ENCODE measurements around the gene CTNNA3. TPM values are rescaled to one million over a fixed set of nuclear protein-coding genes. Genes with fewer than 3 reads are reported as not detected.

The CTNNA3 gene
- total and polyA plus RNA-seq, 10 donors, result 0.03 to 2.4 (median 0.76) TPM; not detected in 1

DNA sequence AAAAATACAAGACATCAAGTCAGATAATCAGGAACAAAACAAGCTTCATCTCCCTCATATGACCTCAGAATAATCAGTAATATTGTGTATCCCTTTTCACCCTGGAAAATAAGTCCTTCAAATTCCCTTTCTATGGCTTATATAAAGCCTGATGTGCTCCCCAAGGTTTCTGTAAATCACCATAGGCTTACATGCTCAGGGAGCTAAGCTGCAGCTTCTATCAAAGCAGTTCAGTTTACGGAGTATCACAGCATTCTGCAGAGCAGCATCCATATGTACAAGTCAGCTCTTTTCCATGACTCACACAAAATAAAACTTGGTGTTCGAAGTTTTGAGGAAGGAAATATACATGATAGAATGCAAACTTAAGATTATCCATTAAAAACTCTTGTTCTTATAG is 544.5 kb downstream of the CTNNA3 start:
- H3K4me1 ChIP-seq, result no peaks in the 10 kb centered on the region
- no peak overlapping the region for H3K4me3 ChIP-seq
- 66 to 77% (median 73%) methylated on average over 2 of the region's 2 CpGs for WGBS, 5 donors
- intact Hi-C loops (cut with DNase I; ENCODE audit: low total_unique reads), result no loop called here
- no peaks in the 10 kb centered on the region for H3K36me3 ChIP-seq
- no peak for TF ChIP-seq POLR2AphosphoS5 (IDR thresholded peaks at IDR 0.05)
- TF ChIP-seq, protein P1, sequence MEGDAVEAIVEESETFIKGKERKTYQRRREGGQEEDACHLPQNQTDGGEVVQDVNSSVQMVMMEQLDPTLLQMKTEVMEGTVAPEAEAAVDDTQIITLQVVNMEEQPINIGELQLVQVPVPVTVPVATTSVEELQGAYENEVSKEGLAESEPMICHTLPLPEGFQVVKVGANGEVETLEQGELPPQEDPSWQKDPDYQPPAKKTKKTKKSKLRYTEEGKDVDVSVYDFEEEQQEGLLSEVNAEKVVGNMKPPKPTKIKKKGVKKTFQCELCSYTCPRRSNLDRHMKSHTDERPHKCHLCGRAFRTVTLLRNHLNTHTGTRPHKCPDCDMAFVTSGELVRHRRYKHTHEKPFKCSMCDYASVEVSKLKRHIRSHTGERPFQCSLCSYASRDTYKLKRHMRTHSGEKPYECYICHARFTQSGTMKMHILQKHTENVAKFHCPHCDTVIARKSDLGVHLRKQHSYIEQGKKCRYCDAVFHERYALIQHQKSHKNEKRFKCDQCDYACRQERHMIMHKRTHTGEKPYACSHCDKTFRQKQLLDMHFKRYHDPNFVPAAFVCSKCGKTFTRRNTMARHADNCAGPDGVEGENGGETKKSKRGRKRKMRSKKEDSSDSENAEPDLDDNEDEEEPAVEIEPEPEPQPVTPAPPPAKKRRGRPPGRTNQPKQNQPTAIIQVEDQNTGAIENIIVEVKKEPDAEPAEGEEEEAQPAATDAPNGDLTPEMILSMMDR (IDR thresholded peaks at IDR 0.05 in 8 of 11, conservative IDR thresholded peaks at IDR 0.05 in 3 of 11), result no peak
- TF ChIP-seq POLR2A (IDR thresholded peaks at IDR 0.05), result no peak
- H3K9me3 ChIP-seq, result no peaks in the 10 kb centered on the region
- DNase-seq, result no peak
- no peaks in the 10 kb centered on the region for H3K27me3 ChIP-seq (replicated peaks in 1 of 7)
- H3K27ac ChIP-seq, result no peak overlapping the region

DNA sequence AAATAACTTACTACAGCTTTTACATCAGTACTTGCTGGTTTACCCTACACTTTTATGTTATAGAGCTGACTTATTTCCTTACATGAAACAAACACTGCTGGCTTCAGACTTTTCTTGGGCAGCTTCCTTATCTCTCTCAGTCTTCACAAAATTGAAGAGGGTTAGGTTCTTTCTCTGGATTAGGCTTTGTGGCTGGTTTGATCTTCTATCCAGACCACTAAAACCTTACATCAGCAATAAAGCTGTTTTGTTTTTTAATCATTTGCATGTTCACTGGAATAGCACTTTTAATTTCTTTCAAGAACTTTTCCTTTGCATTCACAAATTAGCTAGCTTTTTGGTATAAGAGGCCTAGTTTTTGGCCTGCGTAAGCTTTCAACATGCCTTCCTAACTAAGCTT is 551.5 kb downstream of the CTNNA3 start:
- H3K9me3 ChIP-seq, result no peaks in the 10 kb centered on the region
- 53 to 98% (median 93%) methylated on average over 1 of the region's 1 CpG for WGBS, 5 donors
- H3K27ac ChIP-seq, result no peak overlapping the region
- H3K36me3 ChIP-seq, result no peaks in the 10 kb centered on the region
- H3K4me1 ChIP-seq, result no peaks in the 10 kb centered on the region
- H3K27me3 ChIP-seq (replicated peaks in 1 of 7), result no peaks in the 10 kb centered on the region
- intact Hi-C loops (cut with DNase I; ENCODE audit: low total_unique reads), result no loop called here
- TF ChIP-seq POLR2AphosphoS5 (IDR thresholded peaks at IDR 0.05) (no peak), POLR2A (IDR thresholded peaks at IDR 0.05) (no peak)
- TF ChIP-seq, protein P1 (IDR thresholded peaks at IDR 0.05 in 8 of 11, conservative IDR thresholded peaks at IDR 0.05 in 3 of 11), result no peak
- no peak for DNase-seq
- no peak overlapping the region for H3K4me3 ChIP-seq

DNA sequence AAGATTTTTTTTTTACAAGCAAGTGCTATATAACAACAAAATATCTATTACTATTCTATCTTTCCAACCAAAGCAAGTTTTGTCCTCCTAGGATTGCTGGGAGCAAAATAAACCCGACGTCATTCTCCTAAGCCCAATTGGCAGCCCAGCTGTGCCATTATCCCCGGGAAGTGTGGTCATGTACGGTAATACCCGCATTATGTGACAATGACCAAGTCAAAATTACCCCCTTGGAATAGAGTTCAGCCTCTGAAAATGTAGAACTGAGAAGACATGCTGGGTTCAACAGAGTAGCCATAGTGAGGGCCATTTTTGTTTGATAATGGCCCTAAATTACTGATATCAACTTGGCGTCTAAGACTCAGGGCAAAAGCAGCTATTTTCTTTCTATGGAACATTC is 554.7 kb downstream of the CTNNA3 start:
- Histone ChIP-seq H3K4me1 (no peaks in the 10 kb centered on the region), H3K36me3 (no peaks in the 10 kb centered on the region), H3K27ac (no peak overlapping the region), H3K4me3 (no peak overlapping the region), H3K9me3 (no peaks in the 10 kb centered on the region), H3K27me3 (replicated peaks in 1 of 7) (no peaks in the 10 kb centered on the region)
- TF ChIP-seq POLR2A (IDR thresholded peaks at IDR 0.05), result no peak
- TF ChIP-seq, protein P1 (IDR thresholded peaks at IDR 0.05 in 8 of 11, conservative IDR thresholded peaks at IDR 0.05 in 3 of 11), result no peak
- 74 to 98% (median 79%) methylated on average over 6 of the region's 6 CpGs for WGBS, 5 donors
- intact Hi-C loops (cut with DNase I; ENCODE audit: low total_unique reads), result no loop called here
- no peak for DNase-seq

DNA sequence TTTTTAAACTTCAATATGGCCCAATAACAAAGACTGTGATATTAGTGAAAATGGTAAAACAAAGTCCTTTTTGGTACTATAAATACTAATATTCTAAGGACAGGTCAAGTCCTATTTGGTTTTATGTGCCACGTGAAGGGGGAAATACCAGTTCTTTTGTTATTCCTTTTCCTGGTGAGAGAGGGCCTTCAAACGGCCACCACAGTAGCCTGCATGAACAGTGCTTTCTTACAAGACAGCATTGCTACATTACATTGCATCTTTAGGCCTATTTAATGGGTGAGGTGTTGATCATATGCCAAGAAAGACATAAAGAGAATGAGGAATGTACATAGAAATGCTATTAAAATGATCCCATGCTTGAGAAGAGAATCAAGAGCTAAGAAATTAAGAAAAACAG is 555.4 kb downstream of the CTNNA3 start:
- H3K4me3 ChIP-seq, result no peak overlapping the region
- H3K4me1 ChIP-seq, result no peaks in the 10 kb centered on the region
- DNase-seq, result no peak
- no peak overlapping the region for H3K27ac ChIP-seq
- H3K9me3 ChIP-seq, result no peaks in the 10 kb centered on the region
- no peaks in the 10 kb centered on the region for H3K27me3 ChIP-seq (replicated peaks in 1 of 7)
- TF ChIP-seq, protein P1 (IDR thresholded peaks at IDR 0.05 in 8 of 11, conservative IDR thresholded peaks at IDR 0.05 in 3 of 11), result no peak
- TF ChIP-seq POLR2AphosphoS5 (IDR thresholded peaks at IDR 0.05) (no peak), POLR2A (IDR thresholded peaks at IDR 0.05) (no peak)
- WGBS, 5 donors, result 48 to 65% (median 54%) methylated on average over 2 of the region's 2 CpGs
- intact Hi-C loops (cut with DNase I; ENCODE audit: low total_unique reads), result no loop called here
- H3K36me3 ChIP-seq, result no peaks in the 10 kb centered on the region

All from spleen (tissue), 11 donors.